Left ventricle myocardium inferior (tissue), 1 donor: Measurements from ENCODE around the gene CCT6B. TPM values are rescaled to one million over a fixed set of nuclear protein-coding genes. Genes with fewer than 3 reads are reported as not detected.

ENCODE experiments used
- DNase-seq: peaks from one replicate; pipeline ENCODE4 v3.0.0-alpha.2; 2020
- H3K27ac ChIP-seq: fragments of 200-600 bp; replicated peaks from 2 replicates; pipeline ENCODE4 v1.8.0; 2021
- H3K27me3 ChIP-seq: fragments of 200-600 bp; 2 replicates; pipeline ENCODE4 v1.8.0; 2021; ENCODE audit warnings: low read depth
- H3K36me3 ChIP-seq: fragments of 200-600 bp; 2 replicates; pipeline ENCODE4 v1.8.0; 2021
- H3K4me1 ChIP-seq: fragments of 200-600 bp; 2 replicates; pipeline ENCODE4 v1.8.0; 2021
- H3K4me3 ChIP-seq: fragments of 200-600 bp; 2 replicates; pipeline ENCODE4 v1.8.0; 2021; ENCODE audit warnings: mild to moderate bottlenecking, moderate library complexity
- H3K9me3 ChIP-seq: fragments of 200-600 bp; replicated peaks from 2 replicates; pipeline ENCODE4 v1.8.0; 2021
- CTCF ChIP-seq: fragments of 200-600 bp; IDR thresholded peaks from 2 replicates; pipeline ENCODE4 v1.8.0; 2021; ENCODE audit warnings: antibody characterized with exemption, mild to moderate bottlenecking, borderline replicate concordance
- intact Hi-C: fragments of 100-400 bp; cut with micrococcal nuclease; formaldehyde crosslinking; loops from one replicate; pipeline ENCODE4 v1.11.0; 2022
- total RNA-seq: library from RNA; stranded (reverse); fragmentation: NEBNext Ultra II Directional; extraction: Animal tissue kit (Norgen Biotek cat#: 25700); gene quantifications from one replicate; pipeline ENCODE4 v1.2.1, GENCODE V29; 2021
- donor health status: DM: no; HTN: yes; CAD: no; lungs with severe emphysema.

Gene CCT6B
- total RNA-seq, 1 donor from 2014 or later: 2.6 TPM

GRCh38 chr17:34930283-34930682 lies 31.0 kb downstream of the CCT6B start:
- DNase-seq: no peak
- H3K4me1 ChIP-seq: no peaks in the 10 kb centered on the region
- H3K4me3 ChIP-seq: no peak overlapping the region
- TF ChIP-seq CTCF: no peak
- no peak overlapping the region for H3K27ac ChIP-seq
- intact Hi-C loops: no loop called here
- no peaks in the 10 kb centered on the region for H3K27me3 ChIP-seq
- H3K36me3 ChIP-seq: no peaks in the 10 kb centered on the region
- H3K9me3 ChIP-seq: no peaks in the 10 kb centered on the region

GRCh38 chr17:34926661-34927060 lies 34.6 kb downstream of the CCT6B start:
- Histone ChIP-seq H3K36me3 (no peaks in the 10 kb centered on the region), H3K27ac (no peak overlapping the region), H3K4me1 (no peaks in the 10 kb centered on the region), H3K27me3 (no peaks in the 10 kb centered on the region), H3K9me3 (no peaks in the 10 kb centered on the region), H3K4me3 (no peak overlapping the region)
- no peak for TF ChIP-seq CTCF
- intact Hi-C loops: no loop called here
- no peak for DNase-seq

DNA sequence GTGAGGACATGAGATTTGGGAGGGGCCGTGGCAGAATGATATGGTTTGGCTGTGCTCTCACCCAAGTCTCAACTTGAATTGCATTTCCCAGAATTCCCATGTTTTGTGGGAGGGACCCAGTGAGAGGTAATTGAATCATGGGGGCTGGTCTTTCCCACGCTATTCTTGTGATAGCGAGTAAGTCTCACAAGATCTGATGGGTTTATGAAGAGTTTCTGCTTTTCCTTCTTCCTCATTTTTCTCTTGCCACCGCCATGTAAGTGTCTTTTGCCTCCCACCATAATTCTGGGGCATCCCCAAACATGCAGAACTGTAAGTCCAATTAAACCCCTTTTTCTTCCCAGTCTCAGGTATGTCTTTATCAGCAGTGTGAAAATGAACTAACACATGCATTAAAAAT lies 40.6 kb downstream of the CCT6B start:
- Histone ChIP-seq H3K9me3 (no peaks in the 10 kb centered on the region), H3K4me1 (no peaks in the 10 kb centered on the region), H3K4me3 (no peak overlapping the region), H3K27me3 (no peaks in the 10 kb centered on the region), H3K36me3 (no peaks in the 10 kb centered on the region), H3K27ac (no peak overlapping the region)
- intact Hi-C loops: no loop called here
- DNase-seq: no peak
- no peak for TF ChIP-seq CTCF

DNA sequence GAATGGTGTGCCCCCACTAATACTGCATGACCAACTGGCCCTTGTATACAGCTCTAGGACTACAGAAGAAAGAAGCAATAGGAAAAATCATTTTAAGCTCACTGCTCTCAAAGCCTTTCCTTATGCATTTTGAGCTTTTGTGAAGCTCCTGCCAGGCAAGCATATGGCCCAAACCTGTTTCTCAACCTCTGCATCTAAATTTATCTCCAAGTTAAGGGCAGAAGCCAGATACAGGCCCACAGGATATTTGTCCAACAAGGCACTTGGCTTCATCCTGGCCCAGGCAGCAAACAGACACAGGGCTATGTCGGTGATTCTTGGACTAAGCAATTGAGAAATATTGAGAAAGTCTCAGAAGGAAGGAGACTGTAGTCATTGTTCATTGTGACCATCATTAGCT lies 43.9 kb downstream of the CCT6B start:
- intact Hi-C loops: no loop called here
- no peaks in the 10 kb centered on the region for H3K36me3 ChIP-seq
- H3K27ac ChIP-seq: no peak overlapping the region
- H3K4me3 ChIP-seq: no peak overlapping the region
- DNase-seq: no peak
- H3K27me3 ChIP-seq: no peaks in the 10 kb centered on the region
- no peak for TF ChIP-seq CTCF
- H3K9me3 ChIP-seq: no peaks in the 10 kb centered on the region
- no peaks in the 10 kb centered on the region for H3K4me1 ChIP-seq

DNA sequence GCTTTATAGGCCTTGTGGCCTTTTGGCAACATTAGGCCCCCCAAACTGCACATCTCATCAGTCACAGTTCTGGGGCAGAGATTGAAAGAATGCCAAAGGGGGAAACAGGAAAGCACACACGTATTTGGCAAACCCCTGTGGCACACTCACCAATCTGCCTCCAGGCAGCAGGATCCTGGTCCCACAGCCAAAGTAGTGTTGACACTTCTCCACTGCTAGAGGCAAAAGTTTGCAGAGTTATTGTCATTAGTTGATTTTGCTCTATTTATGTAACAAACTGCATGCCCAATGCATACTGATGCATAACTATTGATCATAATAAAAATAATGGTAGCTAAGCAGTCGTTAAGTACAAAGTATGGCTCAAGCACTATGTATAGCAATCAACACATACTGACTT lies 45.1 kb downstream of the CCT6B start:
- Histone ChIP-seq H3K4me1 (no peaks in the 10 kb centered on the region), H3K27ac (no peak overlapping the region), H3K27me3 (no peaks in the 10 kb centered on the region), H3K4me3 (no peak overlapping the region), H3K9me3 (no peaks in the 10 kb centered on the region), H3K36me3 (no peaks in the 10 kb centered on the region)
- intact Hi-C loops: no loop called here
- no peak for TF ChIP-seq CTCF
- no peak for DNase-seq

- DNase-seq: no peak
- Histone ChIP-seq H3K27ac (no peak overlapping the region), H3K27me3 (peaks cover 3% of the 10 kb centered on the region), H3K9me3 (no peaks in the 10 kb centered on the region), H3K36me3 (no peaks in the 10 kb centered on the region), H3K4me1 (no peaks in the 10 kb centered on the region), H3K4me3 (no peak overlapping the region)
- no peak for TF ChIP-seq CTCF
- intact Hi-C loops: no loop called here
These were observed 48.3 kb downstream of the CCT6B start for GRCh38 chr17:34913001-34913400.
